ENCODE results near the gene CA4.

GRCh38 chr17:60138769-60139437 is 10.9 kb upstream of the CA4 start:
- TF ChIP-seq CTCF (IDR thresholded peaks at IDR 0.05): no peak
- TF ChIP-seq EZH2 (IDR thresholded peaks at IDR 0.05; ENCODE audit: borderline replicate concordance, insufficient read depth, low read depth, low read length, poor library complexity, severe bottlenecking): no peak
